Neural crest cell (in vitro differentiated cells): ENCODE data around the gene PUM2. TPM values are rescaled to one million over a fixed set of nuclear protein-coding genes. Genes with fewer than 3 reads are reported as not detected.

Experiments
- DNase-seq: peaks from one replicate; pipeline ENCODE4 v3.0.0; 2021; ENCODE audit warnings: low read depth, mixed read lengths, low spot score
- H3K27ac Mint-ChIP-seq: one replicate; pipeline ENCODE4 v1.8.0; 2021; ENCODE audit warnings: mild to moderate bottlenecking, mixed read lengths; ENCODE audit not compliant: unreplicated experiment
- H3K27me3 Mint-ChIP-seq: 2 replicates; pipeline ENCODE4 v1.8.0; 2021; ENCODE audit warnings: low read depth, mild to moderate bottlenecking, mixed read lengths
- H3K36me3 Mint-ChIP-seq: 2 replicates; pipeline ENCODE4 v1.8.0; 2021; ENCODE audit warnings: low read depth, mild to moderate bottlenecking, mixed read lengths
- H3K4me1 Mint-ChIP-seq: 2 replicates; pipeline ENCODE4 v1.8.0; 2021; ENCODE audit warnings: mixed read lengths
- H3K4me3 Mint-ChIP-seq: one replicate; pipeline ENCODE4 v1.8.0; 2021; ENCODE audit warnings: mild to moderate bottlenecking, mixed read lengths
- H3K9me3 Mint-ChIP-seq: 2 replicates; pipeline ENCODE4 v1.8.0; 2021; ENCODE audit warnings: mixed read lengths
- total RNA-seq: library from RNA; stranded (reverse); gene quantifications from 2 replicates; pipeline ENCODE4 v1.2.1, GENCODE V29; 2021
- TF ChIP-seq, protein P1 (sequence below): fragments of 200-600 bp; sonication (generic); conservative IDR thresholded peaks from 2 replicates; pipeline ENCODE4 v1.5.0; 2021; ENCODE audit warnings: antibody characterized with exemption, mild to moderate bottlenecking

The PUM2 gene
- total RNA-seq, 1 donor from 2014 or later: 110 TPM

DNA sequence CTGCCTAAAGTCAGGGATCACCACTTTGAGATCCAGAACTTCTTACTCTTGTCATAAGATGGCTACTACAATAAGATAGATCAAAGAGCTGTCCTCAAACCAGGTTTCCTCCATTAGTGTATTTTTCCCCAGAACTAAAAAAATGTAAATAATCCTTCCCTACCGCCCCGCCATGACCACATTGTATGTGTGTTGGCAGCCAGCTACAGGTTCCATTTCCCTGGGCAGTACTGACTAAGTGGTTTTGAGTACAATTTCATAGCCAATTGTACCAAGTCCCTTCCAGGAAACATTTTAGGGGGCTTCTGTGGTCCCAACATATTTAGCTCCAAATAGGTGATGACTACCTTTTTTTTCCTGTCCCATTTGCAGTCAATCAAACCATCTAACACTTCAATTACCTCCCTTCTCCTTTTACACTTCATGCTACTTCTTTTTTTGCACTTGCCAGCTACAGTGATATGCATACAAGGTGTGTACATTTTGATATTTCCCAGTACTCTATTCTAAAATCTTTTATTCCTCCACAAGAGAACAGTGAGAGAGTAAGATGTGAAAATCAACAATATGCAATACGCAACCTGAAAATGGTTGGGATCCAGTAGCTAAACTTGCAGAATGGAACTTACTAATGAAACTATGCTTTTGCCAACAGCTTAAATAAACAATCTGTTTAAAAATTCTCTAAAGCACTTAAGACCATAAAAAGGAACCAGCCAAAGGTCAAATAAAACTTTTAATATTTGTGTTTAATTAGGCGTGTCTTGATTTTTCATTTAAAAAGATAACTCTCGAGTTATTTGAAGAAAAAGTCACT, 3.9 kb downstream of the PUM2 start:
- DNase-seq: no peak
- no peaks in the 10 kb centered on the region for H3K27me3 Mint-ChIP-seq
- no peaks in the 10 kb centered on the region for H3K9me3 Mint-ChIP-seq
- peaks cover 45% of the 10 kb centered on the region for H3K4me1 Mint-ChIP-seq
- peak overlapping the region; percentile 1 for H3K27ac Mint-ChIP-seq
- TF ChIP-seq, protein P1, sequence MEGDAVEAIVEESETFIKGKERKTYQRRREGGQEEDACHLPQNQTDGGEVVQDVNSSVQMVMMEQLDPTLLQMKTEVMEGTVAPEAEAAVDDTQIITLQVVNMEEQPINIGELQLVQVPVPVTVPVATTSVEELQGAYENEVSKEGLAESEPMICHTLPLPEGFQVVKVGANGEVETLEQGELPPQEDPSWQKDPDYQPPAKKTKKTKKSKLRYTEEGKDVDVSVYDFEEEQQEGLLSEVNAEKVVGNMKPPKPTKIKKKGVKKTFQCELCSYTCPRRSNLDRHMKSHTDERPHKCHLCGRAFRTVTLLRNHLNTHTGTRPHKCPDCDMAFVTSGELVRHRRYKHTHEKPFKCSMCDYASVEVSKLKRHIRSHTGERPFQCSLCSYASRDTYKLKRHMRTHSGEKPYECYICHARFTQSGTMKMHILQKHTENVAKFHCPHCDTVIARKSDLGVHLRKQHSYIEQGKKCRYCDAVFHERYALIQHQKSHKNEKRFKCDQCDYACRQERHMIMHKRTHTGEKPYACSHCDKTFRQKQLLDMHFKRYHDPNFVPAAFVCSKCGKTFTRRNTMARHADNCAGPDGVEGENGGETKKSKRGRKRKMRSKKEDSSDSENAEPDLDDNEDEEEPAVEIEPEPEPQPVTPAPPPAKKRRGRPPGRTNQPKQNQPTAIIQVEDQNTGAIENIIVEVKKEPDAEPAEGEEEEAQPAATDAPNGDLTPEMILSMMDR: no peak
- peaks cover 6% of the 10 kb centered on the region for H3K36me3 Mint-ChIP-seq
- H3K4me3 Mint-ChIP-seq: peak overlapping the region; percentile 43

DNA sequence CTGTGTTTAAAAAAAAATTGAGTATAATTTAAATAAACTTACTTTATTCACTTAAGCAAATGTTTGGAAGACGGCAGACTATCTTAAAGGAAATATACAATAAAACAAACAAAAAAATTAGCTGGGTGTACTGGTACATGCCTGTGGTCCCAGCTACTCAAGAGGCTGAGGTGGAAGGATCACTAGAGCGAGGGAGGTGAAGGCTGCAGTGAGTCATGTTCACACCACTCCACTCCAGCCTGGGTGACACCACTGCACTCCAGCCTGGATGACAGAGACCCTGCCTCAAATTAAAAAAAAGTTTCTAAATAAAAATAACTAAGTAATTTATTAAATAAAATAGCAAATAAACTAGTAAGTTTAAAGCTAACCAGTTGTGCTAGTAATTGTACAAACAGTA, 7.5 kb downstream of the PUM2 start:
- TF ChIP-seq, protein P1: no peak
- peaks cover 35% of the 10 kb centered on the region for H3K4me1 Mint-ChIP-seq
- no peak overlapping the region for H3K4me3 Mint-ChIP-seq
- H3K27me3 Mint-ChIP-seq: no peaks in the 10 kb centered on the region
- peaks cover 6% of the 10 kb centered on the region for H3K36me3 Mint-ChIP-seq
- DNase-seq: no peak
- no peaks in the 10 kb centered on the region for H3K9me3 Mint-ChIP-seq
- H3K27ac Mint-ChIP-seq: no peak overlapping the region

DNA sequence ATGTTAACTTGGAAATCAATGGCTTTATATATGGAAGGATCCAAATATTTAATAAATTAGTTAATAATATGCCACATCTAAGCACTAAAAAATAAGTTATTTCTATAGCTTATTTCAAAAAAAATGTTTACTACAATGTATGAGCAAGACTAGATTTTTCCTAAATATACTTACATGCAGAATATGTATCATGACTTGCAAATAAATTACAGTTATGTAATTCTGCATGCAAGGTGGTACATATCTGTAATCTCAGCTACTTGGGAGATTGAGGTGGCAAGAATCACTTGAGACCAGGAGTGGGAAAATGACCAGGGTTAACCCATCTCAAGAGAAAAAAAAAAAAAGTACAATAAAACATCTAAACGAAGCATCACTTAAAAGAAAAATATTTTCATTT, 11.6 kb downstream of the PUM2 start:
- no peaks in the 10 kb centered on the region for H3K27me3 Mint-ChIP-seq
- H3K4me1 Mint-ChIP-seq: peaks cover 18% of the 10 kb centered on the region
- no peak for DNase-seq
- H3K36me3 Mint-ChIP-seq: no peaks in the 10 kb centered on the region
- no peak overlapping the region for H3K27ac Mint-ChIP-seq
- no peak overlapping the region for H3K4me3 Mint-ChIP-seq
- TF ChIP-seq, protein P1: no peak
- H3K9me3 Mint-ChIP-seq: no peaks in the 10 kb centered on the region

DNA sequence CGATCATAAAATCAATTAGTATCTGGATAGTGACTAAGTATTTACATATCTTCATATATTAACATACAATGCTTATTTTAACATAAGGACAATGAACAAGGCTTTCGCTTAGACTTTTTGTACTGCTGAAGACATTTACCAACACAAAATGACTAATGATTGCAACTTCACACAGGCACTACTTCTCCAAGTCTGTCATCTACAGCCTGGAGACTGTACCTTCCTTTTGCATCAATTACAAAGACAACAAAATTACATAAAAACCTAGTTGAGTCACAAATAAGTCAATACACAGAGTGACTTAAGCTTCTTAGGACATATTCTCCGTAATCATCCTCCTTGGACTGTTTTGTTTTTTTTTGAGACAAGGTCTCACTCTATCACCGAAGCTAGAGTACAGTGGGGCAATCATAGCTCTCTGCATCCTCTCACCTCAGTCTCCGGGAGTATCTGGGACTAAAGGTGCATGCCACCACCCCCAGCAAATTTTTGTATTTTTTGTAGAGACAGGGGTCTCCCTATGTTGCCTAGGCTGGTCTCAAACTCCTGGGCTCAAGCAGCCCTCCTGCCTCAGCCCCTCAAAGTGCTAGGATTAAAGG, 15.9 kb downstream of the PUM2 start:
- Mint-ChIP-seq H3K36me3 (peaks cover 9% of the 10 kb centered on the region), H3K27me3 (no peaks in the 10 kb centered on the region), H3K4me3 (no peak overlapping the region), H3K27ac (no peak overlapping the region), H3K4me1 (peaks cover 40% of the 10 kb centered on the region), H3K9me3 (peaks cover 3% of the 10 kb centered on the region)
- no peak for DNase-seq
- TF ChIP-seq, protein P1: no peak

DNA sequence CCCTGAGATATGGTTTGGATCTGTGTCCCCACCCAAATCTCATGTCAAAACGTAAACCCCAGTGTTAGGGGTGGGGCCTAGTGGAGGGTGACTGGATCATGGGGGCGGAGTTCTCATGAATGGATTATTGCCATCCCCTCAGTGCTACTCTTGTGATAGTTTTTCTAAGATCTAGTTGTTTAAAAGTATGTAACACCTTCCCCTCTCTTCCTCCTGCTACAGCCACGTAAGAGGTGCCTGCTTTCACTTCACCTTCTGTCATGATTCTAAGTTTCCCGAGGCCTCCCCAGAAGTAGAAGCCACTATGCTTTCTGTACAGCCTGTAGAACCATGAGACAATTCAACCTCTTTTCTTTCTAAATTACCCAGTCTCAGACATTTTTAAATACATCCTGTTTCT, 16.9 kb downstream of the PUM2 start:
- H3K4me3 Mint-ChIP-seq: no peak overlapping the region
- H3K27ac Mint-ChIP-seq: no peak overlapping the region
- peaks cover 9% of the 10 kb centered on the region for H3K36me3 Mint-ChIP-seq
- DNase-seq: no peak
- peaks cover 3% of the 10 kb centered on the region for H3K9me3 Mint-ChIP-seq
- H3K27me3 Mint-ChIP-seq: no peaks in the 10 kb centered on the region
- TF ChIP-seq, protein P1: no peak
- H3K4me1 Mint-ChIP-seq: peaks cover 46% of the 10 kb centered on the region
